SJSA1 (cell line): ENCODE measurements around the gene ADAMTS4. TPM values are rescaled to one million over a fixed set of nuclear protein-coding genes. Genes with fewer than 3 reads are reported as not detected.
A peak's percentile ranks its signal among the peaks of the same experiment; 100 is the strongest.

ENCODE experiments used
- DNase-seq, 2 experiments: peaks; one replicate each; pipeline ENCODE4 v3.0.0-alpha.2; 2015 to 2020; ENCODE audit warnings: low spot score in 2 of 2, low read depth in 1 of 2
- H3K27ac ChIP-seq: fragments of 250-450 bp; sonication (Bioruptor Pico); 2 replicates; pipeline ENCODE4 v1.5.1; 2020; ENCODE audit warnings: mild to moderate bottlenecking, moderate library complexity
- H3K27me3 ChIP-seq: fragments of 250-450 bp; sonication (Bioruptor Pico); replicated peaks from 2 replicates; pipeline ENCODE4 v1.5.1; 2020; ENCODE audit warnings: mild to moderate bottlenecking, moderate library complexity
- H3K36me3 ChIP-seq: fragments of 250-450 bp; sonication (Bioruptor Pico); 2 replicates; pipeline ENCODE4 v1.5.1; 2020; ENCODE audit warnings: mild to moderate bottlenecking
- H3K4me1 ChIP-seq: fragments of 250-450 bp; sonication (Bioruptor Pico); replicated peaks from 2 replicates; pipeline ENCODE4 v1.6.1; 2021; ENCODE audit warnings: mild to moderate bottlenecking
- H3K4me3 ChIP-seq: fragments of 250-450 bp; sonication (Bioruptor Pico); 2 replicates; pipeline ENCODE4 v1.5.1; 2020; ENCODE audit warnings: mild to moderate bottlenecking
- H3K9me3 ChIP-seq: fragments of 250-450 bp; sonication (Bioruptor Pico); replicated peaks from 2 replicates; pipeline ENCODE4 v1.5.1; 2020; ENCODE audit warnings: mild to moderate bottlenecking
- total RNA-seq: library from RNA; depleted of rRNA; stranded (reverse); fragments of >200 nt; shearing (Covaris generic); gene quantifications from 2 replicates; pipeline ENCODE4 v1.2.3, GENCODE V29; 2014

ADAMTS4 gene
- total RNA-seq, 1 experiment from 2014 or later, result not detected

- no peaks in the 10 kb centered on the region for H3K27me3 ChIP-seq
These were observed 19.2 kb downstream of the ADAMTS4 start for GRCh38 chr1:161179698-161180097.

DNA sequence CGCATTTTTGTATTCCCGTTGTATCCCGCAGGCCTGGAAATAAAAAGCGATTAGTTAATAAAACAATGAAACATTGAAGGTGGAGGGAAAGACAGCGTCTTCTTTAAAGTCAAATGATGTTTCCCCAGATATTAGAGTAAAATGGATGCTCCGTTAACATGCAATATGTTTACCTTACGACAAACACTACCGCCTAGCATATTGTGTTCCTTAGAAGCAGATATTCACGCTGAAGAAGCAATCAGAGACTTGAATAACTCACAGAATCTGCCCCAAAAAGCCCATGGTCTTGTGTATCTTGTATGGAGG is 21.0 kb downstream of the ADAMTS4 start:
- H3K4me3 ChIP-seq, result peak overlapping the region; percentile 83
- peaks cover 29% of the 10 kb centered on the region for H3K36me3 ChIP-seq
- peaks cover 23% of the 10 kb centered on the region for H3K4me1 ChIP-seq
- H3K9me3 ChIP-seq, result no peaks in the 10 kb centered on the region
- DNase-seq, result no peak
- H3K27me3 ChIP-seq, result no peaks in the 10 kb centered on the region
- H3K27ac ChIP-seq, result peak overlapping the region; percentile 67; the same call in 1 of the 2 replicates

More at GRCh38 chr1:161179698-161180097, 19.2 kb downstream of the ADAMTS4 start:
- peaks cover 23% of the 10 kb centered on the region for H3K4me1 ChIP-seq
- no peak for DNase-seq
- H3K27ac ChIP-seq, result no peak overlapping the region
- no peak overlapping the region for H3K4me3 ChIP-seq
- H3K36me3 ChIP-seq, result peaks cover 14% of the 10 kb centered on the region
- H3K9me3 ChIP-seq, result no peaks in the 10 kb centered on the region

- peak within 1 kb of the TSS; percentile 67 for H3K27ac ChIP-seq
- no peaks in the 10 kb centered on the region for H3K9me3 ChIP-seq
- H3K27me3 ChIP-seq, result no peaks in the 10 kb centered on the region
- peaks cover 35% of the 10 kb centered on the region for H3K36me3 ChIP-seq
- DNase-seq, result peak; percentile 82 to 87
- H3K4me3 ChIP-seq, result peak within 1 kb of the TSS; percentile 83
- peaks cover 19% of the 10 kb centered on the region for H3K4me1 ChIP-seq
These were observed 21.5 kb downstream of the ADAMTS4 start, which contains the start of gene B4GALT3 for GRCh38 chr1:161177112-161177935. B4GALT3 (minus strand) TSS chr1:161177507; CDS start chr1:161176060, 1,447 bp downstream.

GRCh38 chr1:161176468-161177111 is 22.3 kb downstream of the ADAMTS4 start:
- Histone ChIP-seq H3K27me3 (no peaks in the 10 kb centered on the region), H3K4me1 (peaks cover 12% of the 10 kb centered on the region), H3K9me3 (no peaks in the 10 kb centered on the region), H3K36me3 (peaks cover 42% of the 10 kb centered on the region), H3K27ac (peak overlapping the region; percentile 67), H3K4me3 (peak overlapping the region; percentile 83)
- no peak for DNase-seq

GRCh38 chr1:161175771-161176453 is 22.9 kb downstream of the ADAMTS4 start:
- H3K9me3 ChIP-seq, result no peaks in the 10 kb centered on the region
- H3K36me3 ChIP-seq, result peaks cover 49% of the 10 kb centered on the region
- H3K27me3 ChIP-seq, result no peaks in the 10 kb centered on the region
- DNase-seq, result no peak
- H3K27ac ChIP-seq, result no peak overlapping the region
- H3K4me1 ChIP-seq, result peaks cover 12% of the 10 kb centered on the region
- H3K4me3 ChIP-seq, result no peak overlapping the region

DNA sequence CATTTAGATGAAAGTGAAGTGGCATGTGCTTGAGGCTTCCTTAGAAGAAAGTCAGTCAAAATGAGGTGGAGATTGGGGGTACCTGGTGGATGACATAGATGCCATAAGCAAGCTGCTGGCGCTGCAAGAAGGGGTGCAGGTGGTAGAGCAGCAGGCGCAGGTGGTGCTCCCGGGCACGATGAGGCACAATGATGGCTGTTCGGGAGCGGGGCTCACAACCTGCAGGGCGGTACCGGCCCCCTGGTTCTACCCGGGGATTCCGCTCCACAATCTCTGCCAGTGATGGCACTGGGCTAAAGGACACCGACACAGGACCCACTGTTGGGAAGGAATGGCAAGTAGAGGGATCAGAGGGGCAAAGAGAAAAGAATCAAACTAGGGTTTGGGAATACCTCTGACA is 23.9 kb downstream of the ADAMTS4 start:
- Histone ChIP-seq H3K4me1 (peaks cover 12% of the 10 kb centered on the region), H3K9me3 (no peaks in the 10 kb centered on the region), H3K27me3 (no peaks in the 10 kb centered on the region)

DNA sequence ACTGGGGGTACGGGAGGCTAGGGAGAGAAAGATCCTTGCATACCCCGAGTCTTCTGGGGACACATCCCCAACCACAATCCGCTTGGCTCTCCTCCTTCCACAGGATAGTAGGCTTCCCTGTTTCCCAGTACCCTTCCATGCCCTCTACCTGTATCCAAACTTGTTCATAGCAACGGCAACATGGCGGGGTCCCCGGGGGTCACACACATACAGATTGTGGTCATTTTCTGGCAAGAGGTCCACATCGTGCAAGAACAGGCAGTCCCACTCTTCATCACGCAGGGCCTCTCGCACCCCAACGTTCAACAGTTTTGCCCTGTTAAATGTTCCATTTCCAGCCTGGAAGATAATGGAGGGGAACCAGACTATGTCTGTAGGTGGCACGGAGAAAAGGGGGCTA is 25.1 kb downstream of the ADAMTS4 start:
- Histone ChIP-seq H3K4me1 (peaks cover 12% of the 10 kb centered on the region), H3K36me3 (peaks cover 67% of the 10 kb centered on the region), H3K27me3 (no peaks in the 10 kb centered on the region), H3K9me3 (no peaks in the 10 kb centered on the region), H3K4me3 (no peak overlapping the region), H3K27ac (no peak overlapping the region)
- no peak for DNase-seq

More for the DNA sequence above, 23.9 kb downstream of the ADAMTS4 start:
- H3K36me3 ChIP-seq, result peaks cover 56% of the 10 kb centered on the region
- H3K27ac ChIP-seq, result no peak overlapping the region
- no peak for DNase-seq
- H3K4me3 ChIP-seq, result no peak overlapping the region

GRCh38 chr1:161172776-161173376 is 26.0 kb downstream of the ADAMTS4 start:
- H3K4me1 ChIP-seq, result peaks cover 11% of the 10 kb centered on the region
- H3K27ac ChIP-seq, result no peak overlapping the region
- no peaks in the 10 kb centered on the region for H3K27me3 ChIP-seq
- DNase-seq, result no peak
- no peak overlapping the region for H3K4me3 ChIP-seq
- H3K9me3 ChIP-seq, result no peaks in the 10 kb centered on the region
- peaks cover 67% of the 10 kb centered on the region for H3K36me3 ChIP-seq

DNA sequence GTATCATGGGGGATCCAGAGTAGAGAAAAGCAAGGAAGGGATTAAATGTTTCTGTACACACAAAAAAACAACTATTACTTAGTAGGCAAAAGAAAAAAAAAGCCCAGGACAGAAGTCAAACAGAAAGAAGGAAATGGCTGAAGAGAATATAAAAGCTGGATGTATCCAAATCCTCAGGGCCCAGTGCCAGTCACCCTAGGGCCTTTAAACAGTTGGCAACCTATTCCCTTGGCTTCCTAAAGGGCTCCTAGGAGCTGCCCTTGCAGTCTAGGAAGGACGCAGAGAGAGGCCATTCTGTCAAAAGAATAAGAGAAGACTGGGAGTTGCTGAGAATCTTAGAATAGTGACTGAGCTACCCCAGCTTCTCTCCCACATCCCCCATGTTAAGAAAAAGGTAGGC is 26.5 kb downstream of the ADAMTS4 start:
- peaks cover 67% of the 10 kb centered on the region for H3K36me3 ChIP-seq
- no peak overlapping the region for H3K4me3 ChIP-seq
- H3K4me1 ChIP-seq, result peaks cover 6% of the 10 kb centered on the region
- no peak overlapping the region for H3K27ac ChIP-seq
- no peaks in the 10 kb centered on the region for H3K27me3 ChIP-seq
- H3K9me3 ChIP-seq, result no peaks in the 10 kb centered on the region
- DNase-seq, result no peak

DNA sequence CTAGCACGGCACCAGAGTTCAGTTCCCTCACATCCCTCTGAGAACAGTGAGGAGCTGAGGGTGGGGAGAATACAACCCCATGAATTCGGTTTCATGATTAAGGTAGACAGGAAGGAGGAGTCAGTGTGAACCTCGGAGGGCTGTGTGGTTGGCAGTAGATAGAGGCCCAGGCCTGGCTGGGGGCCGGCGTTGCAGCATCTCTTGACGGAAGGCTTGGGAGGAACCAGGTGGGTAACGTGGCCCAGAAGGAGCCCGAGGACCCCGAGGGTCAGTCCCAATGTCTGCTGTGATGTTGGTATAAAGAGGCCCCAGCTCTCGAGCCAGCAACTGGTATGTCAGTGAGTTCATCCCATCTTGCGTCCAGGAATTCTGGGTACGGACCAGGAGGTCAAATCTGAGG is 27.2 kb downstream of the ADAMTS4 start:
- H3K27me3 ChIP-seq, result no peaks in the 10 kb centered on the region
- no peak overlapping the region for H3K4me3 ChIP-seq
- H3K9me3 ChIP-seq, result no peaks in the 10 kb centered on the region
- no peak for DNase-seq
- peaks cover 64% of the 10 kb centered on the region for H3K36me3 ChIP-seq
- H3K27ac ChIP-seq, result no peak overlapping the region
- peaks cover 9% of the 10 kb centered on the region for H3K4me1 ChIP-seq

DNA sequence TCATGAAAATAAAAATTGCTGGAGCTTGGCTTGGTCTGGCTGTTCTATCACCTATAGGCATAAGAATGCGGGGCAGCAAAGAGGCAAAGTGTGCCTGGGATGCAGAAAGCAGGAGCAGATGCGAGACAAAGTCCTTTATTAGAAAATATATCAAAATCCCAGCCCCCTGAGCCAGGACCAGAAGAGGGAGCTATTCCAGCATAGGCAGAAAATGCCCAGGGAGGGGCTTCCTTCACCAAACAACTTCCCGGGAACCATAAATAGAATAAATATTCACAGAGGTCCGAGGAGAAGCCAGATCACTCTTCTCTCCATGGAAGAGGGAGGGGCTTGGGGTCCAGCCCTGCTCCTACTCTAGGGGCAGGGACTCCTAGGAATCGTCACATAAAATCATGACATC is 27.7 kb downstream of the ADAMTS4 start:
- no peaks in the 10 kb centered on the region for H3K27me3 ChIP-seq
- no peak for DNase-seq
- H3K4me1 ChIP-seq, result 0 out of 2 replicates have a peak, but pooled peaks cover 5% of the 10 kb centered on the region
- no peak overlapping the region for H3K4me3 ChIP-seq
- no peak overlapping the region for H3K27ac ChIP-seq
- no peaks in the 10 kb centered on the region for H3K9me3 ChIP-seq
- peaks cover 64% of the 10 kb centered on the region for H3K36me3 ChIP-seq

DNA sequence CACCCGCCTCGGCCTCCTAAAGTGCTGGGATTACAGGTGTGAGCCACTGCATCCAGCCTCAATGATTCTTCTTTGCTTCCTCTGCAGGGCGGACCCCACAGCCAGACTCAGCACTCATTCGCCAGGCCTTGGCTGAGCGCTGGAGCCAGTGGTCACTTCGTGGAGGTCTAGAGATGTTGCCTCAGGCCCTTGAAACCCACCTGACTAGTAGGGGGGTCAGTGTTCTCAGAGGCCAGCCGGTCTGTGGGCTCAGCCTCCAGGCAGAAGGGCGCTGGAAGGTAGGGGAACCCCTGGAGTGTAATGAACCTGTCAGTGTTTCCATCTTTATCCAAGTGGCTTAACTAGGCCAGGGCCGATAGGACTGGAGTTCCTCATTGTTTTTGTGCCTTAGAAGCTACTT is 29.9 kb downstream of the ADAMTS4 start:
- Histone ChIP-seq H3K4me1 (peaks cover 15% of the 10 kb centered on the region), H3K9me3 (no peaks in the 10 kb centered on the region), H3K36me3 (peaks cover 59% of the 10 kb centered on the region), H3K4me3 (no peak overlapping the region), H3K27ac (no peak overlapping the region), H3K27me3 (no peaks in the 10 kb centered on the region)
- DNase-seq, result no peak

DNA sequence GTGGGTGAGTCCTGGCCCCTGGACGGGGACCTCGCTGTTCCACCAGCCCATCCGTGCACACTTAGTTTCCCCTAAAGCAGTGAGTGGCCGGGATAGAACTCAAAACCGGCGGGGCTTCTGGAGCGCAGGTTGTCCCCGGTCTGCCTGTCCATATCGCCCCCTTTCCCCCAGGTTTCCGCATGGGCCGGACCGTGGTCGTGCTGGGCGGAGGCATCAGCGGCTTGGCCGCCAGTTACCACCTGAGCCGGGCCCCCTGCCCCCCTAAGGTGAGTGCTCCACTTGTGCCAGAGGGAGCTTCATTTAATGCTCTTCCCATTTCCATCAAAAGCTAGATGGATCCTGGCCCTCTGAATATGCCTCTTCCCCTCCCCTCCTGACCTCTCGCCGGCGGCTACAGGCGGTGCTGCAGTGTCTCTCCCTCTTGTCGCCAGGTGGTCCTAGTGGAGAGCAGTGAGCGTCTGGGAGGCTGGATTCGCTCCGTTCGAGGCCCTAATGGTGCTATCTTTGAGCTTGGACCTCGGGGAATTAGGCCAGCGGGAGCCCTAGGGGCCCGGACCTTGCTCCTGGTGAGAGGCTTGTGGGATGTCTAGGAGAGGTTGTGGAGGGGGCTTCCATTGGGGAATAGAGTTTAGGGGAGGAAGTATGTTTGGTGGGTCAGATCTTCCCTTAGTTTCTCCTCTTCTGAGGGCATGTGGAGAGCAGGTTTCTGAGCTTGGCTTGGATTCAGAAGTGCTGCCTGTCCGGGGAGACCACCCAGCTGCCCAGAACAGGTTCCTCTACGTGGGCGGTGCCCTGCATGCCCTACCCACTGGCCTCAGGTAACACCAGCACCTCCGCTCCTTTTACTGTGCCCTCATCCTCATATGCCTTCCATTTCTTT is 31.9 kb downstream of the ADAMTS4 start:
- H3K4me3 ChIP-seq, result peak overlapping the region; percentile 54
- no peak for DNase-seq
- H3K4me1 ChIP-seq, result peaks cover 15% of the 10 kb centered on the region
- peaks cover 52% of the 10 kb centered on the region for H3K36me3 ChIP-seq
- no peaks in the 10 kb centered on the region for H3K9me3 ChIP-seq
- H3K27ac ChIP-seq, result no peak overlapping the region
- no peaks in the 10 kb centered on the region for H3K27me3 ChIP-seq
